Measurements from ENCODE around the gene FAM89A. TPM values are rescaled to one million over a fixed set of nuclear protein-coding genes. Genes with fewer than 3 reads are reported as not detected.

The FAM89A gene
- total and polyA plus RNA-seq, 2 of the 13 experiments (the other 11 are each of a cell fraction or from before 2014, with no cell fraction given) = 0.35 to 0.44 TPM

GRCh38 chr1:230978491-230979388 lies 61.3 kb downstream of the FAM89A start, which contains the start of the genes ARV1 and TTC13 (continued):
- TF ChIP-seq ZNF800 (CRISPR knock-in tag; IDR thresholded peaks at IDR 0.05) = no peak
- TF ChIP-seq FOXK2 (IDR thresholded peaks at IDR 0.05) = no peak
- TF ChIP-seq MYC (CRISPR knock-in tag; IDR thresholded peaks at IDR 0.05; ENCODE audit: borderline replicate concordance) = peak; percentile 89
- no peak for TF ChIP-seq SSRP1 (CRISPR knock-in tag; IDR thresholded peaks at IDR 0.05)
- TF ChIP-seq HIVEP1 (CRISPR knock-in tag; IDR thresholded peaks at IDR 0.05) = peak; percentile 73; the same call in 1 of the 2 replicates
- TF ChIP-seq POLR2A (IDR thresholded peaks at IDR 0.05; ENCODE audit: insufficient read depth in 1 of 2, low read depth in 2 of 2, low read length in 2 of 2) = peak; percentile 65 to 75; a peak in 3 of 4 replicates
- TF ChIP-seq HNF4A (CRISPR knock-in tag; IDR thresholded peaks at IDR 0.05) = 0 out of 2 replicates have a peak, but pooled peaks have one; percentile 15
- TF ChIP-seq KLF9 (CRISPR knock-in tag; IDR thresholded peaks at IDR 0.05; ENCODE audit: low read depth) = no peak
- TF ChIP-seq TCF7 (IDR thresholded peaks at IDR 0.05; ENCODE audit: low read depth) = no peak
- peak; percentile 94 for TF ChIP-seq ZFX (CRISPR knock-in tag; IDR thresholded peaks at IDR 0.05; ENCODE audit: low read depth)
- no peak for TF ChIP-seq NFIB (CRISPR knock-in tag; IDR thresholded peaks at IDR 0.05; ENCODE audit: borderline replicate concordance)
- peak; percentile 87 for TF ChIP-seq SP5 (CRISPR knock-in tag; IDR thresholded peaks at IDR 0.05; ENCODE audit: borderline replicate concordance, low read depth)
- TF ChIP-seq NFKBIZ (CRISPR knock-in tag; IDR thresholded peaks at IDR 0.05) = 0 out of 2 replicates have a peak, but pooled peaks have one; percentile 45
- no peak for TF ChIP-seq CHD2 (IDR thresholded peaks at IDR 0.05; ENCODE audit: low read depth, low read length)
- peak; percentile 59; the same call in 1 of the 2 replicates for TF ChIP-seq ZNF160 (CRISPR knock-in tag; IDR thresholded peaks at IDR 0.05)
- no peak for TF ChIP-seq NCOA2 (CRISPR knock-in tag; IDR thresholded peaks at IDR 0.05)
- peak; percentile 80; the same call in 1 of the 2 replicates for TF ChIP-seq HIC2 (CRISPR knock-in tag; IDR thresholded peaks at IDR 0.05; ENCODE audit: low read depth)
- TF ChIP-seq RXRA (CRISPR knock-in tag; IDR thresholded peaks at IDR 0.05) = peak; percentile 67; the same call in 1 of the 2 replicates
- TF ChIP-seq CTCF (CRISPR knock-in tag; IDR thresholded peaks at IDR 0.05) = peak; percentile 85
- peak; percentile 65; the same call in 1 of the 2 replicates for TF ChIP-seq TFDP1 (CRISPR knock-in tag; IDR thresholded peaks at IDR 0.05; ENCODE audit: borderline replicate concordance)
- peak; percentile 80 for TF ChIP-seq MIER2 (CRISPR knock-in tag; IDR thresholded peaks at IDR 0.05)
- no peak for TF ChIP-seq ZNF503 (CRISPR knock-in tag; IDR thresholded peaks at IDR 0.05)

Data from HepG2 (cell line).